ENCODE data around the gene DACH1. TPM values are rescaled to one million over a fixed set of nuclear protein-coding genes. Genes with fewer than 3 reads are reported as not detected.

DACH1 gene
- total RNA-seq, 1 experiment from 2014 or later: 0.11 TPM

- no peaks in the 10 kb centered on the region for H3K36me3 ChIP-seq (ENCODE audit: insufficient read depth, low read length, poor library complexity, severe bottlenecking)
- no peaks in the 10 kb centered on the region for H3K9me3 ChIP-seq (ENCODE audit: low read depth, low read length, poor library complexity, severe bottlenecking)
Observed at GRCh38 chr13:71596116-71596515, 270.9 kb downstream of the DACH1 start.

GRCh38 chr13:71593566-71593965 is 273.4 kb downstream of the DACH1 start:
- Histone ChIP-seq H3K27me3 (replicated peaks; ENCODE audit: insufficient read depth, low read depth, low read length, poor library complexity) (no peaks in the 10 kb centered on the region), H3K4me3 (ENCODE audit: low read depth, low read length, poor library complexity, severe bottlenecking) (no peak overlapping the region), H3K36me3 (ENCODE audit: insufficient read depth, low read length, poor library complexity, severe bottlenecking) (no peaks in the 10 kb centered on the region), H3K9me3 (ENCODE audit: low read depth, low read length, poor library complexity, severe bottlenecking) (no peaks in the 10 kb centered on the region), H3K4me1 (ENCODE audit: insufficient read depth, low read length, poor library complexity, severe bottlenecking) (no peaks in the 10 kb centered on the region), H3K27ac (ENCODE audit: low read depth, low read length, poor library complexity, severe bottlenecking) (no peak overlapping the region)
- no peak for DNase-seq (ENCODE audit: low spot score)
- CTCF ChIA-PET: no interaction called here
- POLR2A ChIA-PET (ENCODE audit: low non-redundant PET): no interaction called here
- no TSS peak for BruUV-seq (replicated peaks)
- TF ChIP-seq EZH2 (IDR thresholded peaks at IDR 0.05; ENCODE audit: borderline replicate concordance, low read depth, low read length, poor library complexity, severe bottlenecking) (no peak), CTCF (conservative IDR thresholded peaks at IDR 0.05; ENCODE audit: low read depth, low read length) (no peak)
- intact Hi-C loops (cut with micrococcal nuclease; ENCODE audit: unreplicated experiment): no loop called here

More at GRCh38 chr13:71596116-71596515, 270.9 kb downstream of the DACH1 start:
- intact Hi-C loops (cut with micrococcal nuclease; ENCODE audit: unreplicated experiment): no loop called here
- no TSS peak for BruUV-seq (replicated peaks)
- Histone ChIP-seq H3K4me1 (ENCODE audit: insufficient read depth, low read length, poor library complexity, severe bottlenecking) (no peaks in the 10 kb centered on the region), H3K27me3 (replicated peaks; ENCODE audit: insufficient read depth, low read depth, low read length, poor library complexity) (no peaks in the 10 kb centered on the region), H3K4me3 (ENCODE audit: low read depth, low read length, poor library complexity, severe bottlenecking) (no peak overlapping the region), H3K27ac (ENCODE audit: low read depth, low read length, poor library complexity, severe bottlenecking) (no peak overlapping the region)
- no peak for DNase-seq (ENCODE audit: low spot score)
- CTCF ChIA-PET: no interaction called here
- POLR2A ChIA-PET (ENCODE audit: low non-redundant PET): no interaction called here
- TF ChIP-seq CTCF (conservative IDR thresholded peaks at IDR 0.05; ENCODE audit: low read depth, low read length) (no peak), EZH2 (IDR thresholded peaks at IDR 0.05; ENCODE audit: borderline replicate concordance, low read depth, low read length, poor library complexity, severe bottlenecking) (no peak)

GRCh38 chr13:71591374-71591773 is 275.6 kb downstream of the DACH1 start:
- Histone ChIP-seq H3K27me3 (replicated peaks; ENCODE audit: insufficient read depth, low read depth, low read length, poor library complexity) (no peaks in the 10 kb centered on the region), H3K9me3 (ENCODE audit: low read depth, low read length, poor library complexity, severe bottlenecking) (no peaks in the 10 kb centered on the region), H3K4me3 (ENCODE audit: low read depth, low read length, poor library complexity, severe bottlenecking) (no peak overlapping the region), H3K4me1 (ENCODE audit: insufficient read depth, low read length, poor library complexity, severe bottlenecking) (no peaks in the 10 kb centered on the region), H3K27ac (ENCODE audit: low read depth, low read length, poor library complexity, severe bottlenecking) (no peak overlapping the region), H3K36me3 (ENCODE audit: insufficient read depth, low read length, poor library complexity, severe bottlenecking) (no peaks in the 10 kb centered on the region)
- CTCF ChIA-PET: no interaction called here
- TF ChIP-seq CTCF (conservative IDR thresholded peaks at IDR 0.05; ENCODE audit: low read depth, low read length) (no peak), EZH2 (IDR thresholded peaks at IDR 0.05; ENCODE audit: borderline replicate concordance, low read depth, low read length, poor library complexity, severe bottlenecking) (no peak)
- intact Hi-C loops (cut with micrococcal nuclease; ENCODE audit: unreplicated experiment): no loop called here
- no peak for DNase-seq (ENCODE audit: low spot score)
- POLR2A ChIA-PET (ENCODE audit: low non-redundant PET): no interaction called here
- no TSS peak for BruUV-seq (replicated peaks)
